ENCODE results near the gene ARRB1.

- TF ChIP-seq TAF1 (IDR thresholded peaks at IDR 0.05; ENCODE audit: borderline replicate concordance, insufficient read depth, low read length) (no peak), POLR2AphosphoS5 (IDR thresholded peaks at IDR 0.05; ENCODE audit: low read depth, low read length) (no peak), REST (IDR thresholded peaks at IDR 0.05; ENCODE audit: insufficient read depth in 1 of 2, low read depth in 2 of 2, low read length in 2 of 2) (no peak), FOXP2 (optimal IDR thresholded peaks at IDR 0.05; ENCODE audit: borderline replicate concordance, extremely low read depth, extremely low read length, insufficient read depth) (no peak)
Observed at GRCh38 chr11:75320643-75321042, 30.8 kb downstream of the ARRB1 start.
